ENCODE results near the gene HIGD2A.
"Not testable (repeated sequence)": the region's sequence is repeated elsewhere in the genome, so short reads cannot be mapped to it uniquely, and the experiment has no call there.

HIGD2A gene

GRCh38 chr5:176396330-176396729 lies 7.8 kb downstream of the HIGD2A start:
- DNase-seq, result no peak

GRCh38 chr5:176397736-176398420 lies 9.3 kb downstream of the HIGD2A start:
- no peak for DNase-seq

GRCh38 chr5:176400382-176401156 lies 12.0 kb downstream of the HIGD2A start:
- no peak for DNase-seq

GRCh38 chr5:176401281-176402205 lies 13.0 kb downstream of the HIGD2A start:
- no peak for DNase-seq

- DNase-seq, result no peak
Measured at GRCh38 chr5:176405656-176406435, 17.3 kb downstream of the HIGD2A start.

GRCh38 chr5:176406436-176407052 lies 18.0 kb downstream of the HIGD2A start:
- DNase-seq, result no peak

GRCh38 chr5:176407456-176408251 lies 19.1 kb downstream of the HIGD2A start:
- no peak for DNase-seq

GRCh38 chr5:176408252-176408573 lies 19.7 kb downstream of the HIGD2A start:
- not testable (repeated sequence) for DNase-seq

- no peak for DNase-seq
Measured at GRCh38 chr5:176408590-176408989, 20.0 kb downstream of the HIGD2A start.

- DNase-seq, result no peak
Measured at GRCh38 chr5:176409765-176410164, 21.2 kb downstream of the HIGD2A start.

- no peak for DNase-seq
Measured at GRCh38 chr5:176410486-176411180, 22.1 kb downstream of the HIGD2A start.

GRCh38 chr5:176412517-176413254 lies 24.1 kb downstream of the HIGD2A start:
- DNase-seq, result no peak

GRCh38 chr5:176413255-176413565 lies 24.7 kb downstream of the HIGD2A start:
- DNase-seq, result no peak

- DNase-seq, result no peak
Measured at GRCh38 chr5:176413709-176414191, 25.2 kb downstream of the HIGD2A start.

GRCh38 chr5:176414704-176415103 lies 26.2 kb downstream of the HIGD2A start:
- no peak for DNase-seq

- DNase-seq, result no peak
Measured at GRCh38 chr5:176415240-176415951, 26.8 kb downstream of the HIGD2A start.

GRCh38 chr5:176415952-176416924 lies 27.7 kb downstream of the HIGD2A start, which contains the start of gene CLTB:
CLTB (minus strand) TSS chr5:176416539; CDS start chr5:176416363, 176 bp downstream.
- DNase-seq, result peak; percentile 94

- DNase-seq, result no peak
Measured at GRCh38 chr5:176416965-176417364, 28.4 kb downstream of the HIGD2A start.
